GM18517 (cell line): Measurements from ENCODE around the gene NBAS.
A peak's percentile ranks its signal among the peaks of the same experiment; 100 is the strongest.

Experiments
- ATAC-seq: cut with Tn5 transposase; IDR thresholded peaks from one replicate; pipeline ENCODE4 v1.9.1; 2021; ENCODE audit warnings: mild to moderate bottlenecking, moderate library complexity; ENCODE audit not compliant: unreplicated experiment

The NBAS gene

DNA sequence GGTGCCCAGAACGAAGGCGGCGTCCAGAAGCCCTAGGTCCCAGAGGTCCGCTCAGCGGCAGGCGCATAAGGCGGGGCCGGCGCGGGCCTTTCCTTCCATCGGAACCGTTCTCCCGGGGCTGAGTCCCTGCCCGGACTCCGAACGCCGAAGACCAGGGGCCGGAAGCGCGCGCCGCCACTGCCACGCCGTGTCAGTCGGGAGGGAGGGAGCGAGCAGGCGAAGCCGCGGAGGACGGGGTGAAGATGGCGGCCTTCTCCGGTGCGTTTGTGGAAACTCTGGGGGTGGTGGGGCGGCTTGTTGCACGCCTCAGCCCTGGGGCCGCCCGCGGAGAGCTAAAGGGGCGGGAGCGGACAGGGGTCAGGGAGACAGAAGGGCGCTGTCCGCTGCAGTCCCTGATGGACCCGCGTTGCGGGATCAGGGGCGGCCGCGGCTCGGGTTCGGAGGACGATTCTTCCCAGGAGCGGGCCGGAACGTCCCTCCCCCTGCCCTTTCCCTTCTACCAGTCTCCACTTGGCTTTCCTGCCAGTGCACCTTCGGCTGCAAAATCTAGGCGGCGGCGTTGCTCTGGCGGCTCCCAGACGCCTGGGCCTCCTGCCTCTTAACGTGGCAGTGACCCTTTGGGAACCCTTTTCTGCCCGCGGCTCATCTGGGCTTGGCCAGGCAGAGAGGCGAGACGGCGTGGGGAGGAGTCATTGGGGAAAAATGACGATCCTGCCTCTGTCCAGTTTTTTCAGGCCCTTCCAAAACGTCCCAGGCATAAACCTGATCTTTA lies 30.7 kb upstream of the NBAS start, which contains the start of gene DDX1:
TSS of gene DDX1 (plus strand) at position 177 of the 772 bp plus-strand sequence. CDS start at position 243, 66 bp downstream.
- peak; percentile 88 for ATAC-seq

DNA sequence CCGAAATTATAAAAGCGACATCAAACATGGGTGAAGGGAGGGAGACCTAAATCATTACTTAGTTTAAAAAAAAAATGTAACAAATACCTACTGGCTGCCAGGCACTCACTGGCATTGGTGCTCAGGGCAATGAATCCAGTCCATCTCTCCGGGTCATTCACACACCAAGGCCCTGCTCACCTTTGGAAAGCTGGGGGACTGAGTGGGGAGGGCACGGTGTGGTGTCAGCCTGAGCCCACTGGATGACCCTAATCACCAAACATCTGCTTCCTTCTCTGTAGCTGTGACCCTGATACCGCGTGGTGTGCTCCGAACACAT lies 30.2 kb upstream of the NBAS start:
- ATAC-seq, result no peak

DNA sequence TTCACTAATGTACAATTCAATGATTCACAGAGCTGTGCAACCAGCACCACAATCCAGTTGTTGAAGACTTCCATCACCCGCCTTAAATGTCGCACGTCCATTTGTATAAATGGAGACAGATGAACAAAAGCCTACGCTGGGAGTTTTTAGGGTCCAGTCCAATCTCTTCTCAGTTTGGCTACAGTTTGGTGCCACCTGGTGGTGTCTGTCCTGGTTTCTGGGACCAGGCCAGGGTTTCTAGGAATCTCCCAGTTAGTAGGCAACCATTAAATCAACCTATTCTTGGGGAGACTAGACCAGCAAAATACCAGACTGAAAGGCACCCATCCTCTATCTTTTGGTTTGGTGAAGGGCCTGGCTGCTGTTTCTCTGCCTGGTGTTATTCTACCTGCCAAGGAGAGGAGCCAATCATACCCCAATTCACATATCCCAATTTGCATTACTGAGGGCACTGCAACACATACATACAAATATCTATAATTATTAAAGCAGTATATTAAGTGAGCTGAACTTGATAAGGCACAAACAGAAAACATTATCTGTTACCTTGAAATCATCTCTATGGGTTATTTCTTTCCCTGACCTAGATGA lies 27.3 kb upstream of the NBAS start:
- ATAC-seq, result no peak

DNA sequence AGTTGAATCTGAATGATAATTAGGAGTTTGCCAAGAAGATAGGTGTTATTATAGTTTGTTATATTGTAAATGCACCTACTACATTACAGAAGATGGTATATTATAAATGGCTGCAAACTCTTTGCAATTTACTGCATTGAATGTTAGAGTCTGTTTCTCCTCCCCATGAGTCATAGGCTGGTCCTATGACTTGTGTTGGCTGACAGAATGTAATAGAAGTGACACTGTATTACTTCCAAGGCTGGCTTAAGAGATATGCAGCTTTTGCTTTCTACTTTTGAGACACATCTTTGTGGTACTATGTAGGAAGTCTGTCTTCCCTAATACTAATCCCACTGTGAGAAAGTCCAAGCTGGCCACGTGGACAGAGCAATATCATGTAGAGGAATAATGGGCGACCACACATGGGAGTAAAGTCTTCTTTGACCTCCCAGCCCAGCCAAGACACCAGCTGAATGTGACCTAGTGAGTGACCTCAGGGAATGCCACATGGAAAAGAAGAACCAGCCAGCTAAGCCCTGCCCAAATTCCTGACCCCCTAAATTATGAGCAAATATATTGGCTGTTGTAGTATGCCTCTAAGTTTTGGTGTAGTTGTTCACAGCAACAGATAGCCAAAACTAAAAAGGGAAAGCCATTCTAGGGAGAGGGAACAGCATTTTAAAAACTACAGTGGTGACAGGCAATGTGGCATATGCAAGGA lies 23.8 kb upstream of the NBAS start:
- ATAC-seq, result no peak

DNA sequence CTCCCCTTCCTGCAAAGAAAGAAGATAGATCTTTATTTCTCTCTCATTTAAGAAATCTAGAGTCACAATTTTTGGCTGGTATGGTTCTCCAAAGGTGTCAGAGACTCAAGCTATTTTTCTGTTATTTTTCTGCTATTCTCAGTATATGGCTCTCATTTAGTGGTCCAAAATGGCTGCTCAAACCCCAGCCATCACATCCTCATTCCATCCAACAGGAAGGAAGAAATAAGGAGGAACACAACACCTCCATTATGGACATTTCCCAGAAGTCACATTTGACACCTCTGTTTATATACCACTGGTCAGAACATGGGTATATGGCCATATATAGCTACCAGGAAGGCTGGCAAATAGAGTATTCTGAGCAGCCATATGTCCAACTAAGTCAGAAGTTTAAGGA lies 23.2 kb upstream of the NBAS start:
- ATAC-seq, result no peak

DNA sequence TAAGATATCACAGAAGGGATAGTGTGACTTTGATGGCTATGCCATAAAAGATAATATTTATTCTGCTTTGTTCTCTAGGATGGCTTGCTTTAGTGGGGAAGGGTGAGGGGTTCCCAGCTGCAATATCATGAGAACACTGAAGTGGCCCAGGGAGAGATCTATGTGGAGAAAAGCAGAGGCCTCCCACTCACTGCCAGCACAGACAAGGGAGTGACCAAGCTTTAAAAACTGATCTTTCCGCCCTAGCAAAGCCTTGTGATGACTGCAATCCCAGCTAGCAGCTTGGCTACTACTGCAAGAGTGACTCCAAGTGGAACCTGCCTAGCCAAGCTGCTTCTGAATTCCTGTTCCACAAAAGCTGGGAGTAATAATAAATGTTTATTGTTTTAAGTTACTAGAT lies 22.7 kb upstream of the NBAS start:
- no peak for ATAC-seq

DNA sequence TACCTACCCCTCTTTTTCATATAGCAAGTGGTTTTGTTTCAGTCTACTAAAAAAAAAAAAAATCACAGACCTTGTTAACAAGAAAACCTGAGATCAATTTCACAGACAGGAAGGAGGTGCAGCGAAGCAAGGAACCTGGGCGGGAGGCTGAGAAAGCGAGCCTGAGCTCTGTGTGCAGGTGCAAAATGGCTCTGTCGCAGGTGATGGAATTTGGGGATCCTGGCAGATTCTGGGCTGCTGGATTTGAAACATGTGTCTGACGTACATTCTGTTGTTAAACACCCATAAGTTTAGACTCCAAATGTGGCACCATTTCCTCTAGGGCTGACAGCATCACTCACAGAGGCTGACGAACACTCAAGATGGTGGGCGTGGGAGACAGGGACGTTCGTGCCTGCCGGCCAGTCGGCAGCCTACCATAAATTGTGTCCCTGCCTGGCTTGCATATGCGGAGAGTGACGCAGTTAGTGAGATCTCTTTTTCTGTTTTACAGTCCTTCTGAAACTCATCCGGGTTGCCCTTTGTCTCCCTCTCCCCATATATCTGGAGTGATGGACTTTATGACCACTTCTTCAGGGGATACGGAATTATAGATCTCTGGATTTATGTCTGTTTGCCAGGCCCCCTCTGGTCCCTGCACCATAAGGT lies 21.7 kb upstream of the NBAS start:
- no peak for ATAC-seq

DNA sequence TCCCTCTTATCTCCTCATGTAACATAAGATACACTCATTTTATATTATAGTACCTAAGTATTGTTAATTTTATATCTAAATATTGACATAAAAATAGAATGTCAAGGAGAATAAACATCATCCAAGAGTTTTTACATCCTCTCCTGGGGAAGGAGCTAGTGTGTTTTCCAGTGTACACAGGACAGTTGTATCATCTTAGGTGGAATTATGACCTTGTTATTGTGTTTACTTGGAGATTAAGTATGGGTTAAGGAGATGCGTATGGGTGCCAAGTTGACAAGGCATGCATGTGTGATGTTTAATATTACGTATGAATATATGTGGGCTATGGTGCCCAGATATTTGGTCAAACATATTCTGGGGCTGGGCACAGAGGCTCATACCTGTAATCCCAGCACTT lies 19.3 kb upstream of the NBAS start:
- no peak for ATAC-seq

DNA sequence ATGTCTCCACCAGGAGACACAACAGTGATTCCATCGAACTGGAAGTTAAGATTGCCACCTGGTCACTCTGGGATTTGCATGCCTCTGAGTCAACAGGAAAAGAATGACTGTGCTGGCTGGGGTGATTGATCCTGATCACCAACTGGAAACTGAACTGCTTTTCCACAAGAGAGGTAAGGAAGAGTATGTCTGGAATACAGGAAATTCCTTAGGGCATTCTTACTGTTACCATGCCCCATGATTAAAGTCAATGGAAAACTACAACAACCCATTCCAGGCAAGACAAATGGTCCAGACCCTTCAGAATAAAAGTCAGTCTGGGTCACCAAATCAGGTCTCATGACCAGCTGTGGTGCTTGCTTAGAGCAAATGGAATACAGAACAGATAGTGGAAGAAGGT lies 18.5 kb upstream of the NBAS start:
- no peak for ATAC-seq

DNA sequence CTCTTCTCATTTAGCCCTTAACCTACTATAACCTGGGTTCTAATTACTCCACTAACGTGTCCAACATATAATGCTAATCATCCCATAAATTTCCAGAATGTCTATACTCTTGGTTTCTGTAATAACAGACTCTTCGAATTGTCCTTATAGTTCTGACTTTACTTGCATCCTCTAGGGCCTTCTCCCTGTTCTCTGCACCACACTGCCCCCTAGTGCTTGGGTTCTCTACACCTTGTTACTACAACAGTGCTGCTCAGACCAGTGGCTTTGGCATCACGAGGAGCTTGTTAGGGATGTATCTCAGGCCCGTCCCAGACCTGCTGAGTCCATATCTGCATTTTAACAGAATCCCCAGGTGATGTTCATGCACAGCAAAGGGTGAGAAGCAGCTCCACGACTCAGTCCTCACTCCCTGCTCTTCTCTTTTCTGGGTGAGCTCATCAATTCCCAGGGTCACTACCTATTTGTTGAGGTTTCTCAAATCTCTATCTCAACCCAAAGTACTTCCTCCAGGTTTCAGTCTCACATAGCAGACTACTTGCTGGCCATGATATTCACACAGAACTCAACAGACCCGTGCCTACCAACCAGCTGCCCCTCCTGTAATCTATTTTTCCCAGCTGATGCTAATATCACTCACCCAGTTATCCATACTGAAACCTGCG lies 16.1 kb upstream of the NBAS start:
- peak; percentile 89 for ATAC-seq

DNA sequence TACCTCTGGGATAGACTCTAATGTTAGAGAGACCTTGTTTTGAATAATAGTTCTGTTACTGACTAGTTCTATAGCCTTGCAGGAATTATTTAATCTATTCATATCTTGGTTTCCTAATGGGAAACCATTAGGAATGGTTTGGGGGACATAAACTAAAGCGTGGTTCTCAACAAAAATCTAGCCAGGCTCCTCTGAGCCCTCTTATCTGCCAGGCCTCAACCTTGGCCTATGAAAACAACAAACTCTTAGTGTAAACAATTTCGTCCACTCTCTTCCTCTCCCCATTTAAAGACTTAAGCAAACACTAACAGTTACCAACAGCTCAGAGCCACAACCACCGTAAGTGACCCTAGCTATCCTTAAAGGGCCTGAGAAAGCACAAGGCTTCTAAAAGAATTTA lies 10.6 kb upstream of the NBAS start:
- ATAC-seq, result no peak

DNA sequence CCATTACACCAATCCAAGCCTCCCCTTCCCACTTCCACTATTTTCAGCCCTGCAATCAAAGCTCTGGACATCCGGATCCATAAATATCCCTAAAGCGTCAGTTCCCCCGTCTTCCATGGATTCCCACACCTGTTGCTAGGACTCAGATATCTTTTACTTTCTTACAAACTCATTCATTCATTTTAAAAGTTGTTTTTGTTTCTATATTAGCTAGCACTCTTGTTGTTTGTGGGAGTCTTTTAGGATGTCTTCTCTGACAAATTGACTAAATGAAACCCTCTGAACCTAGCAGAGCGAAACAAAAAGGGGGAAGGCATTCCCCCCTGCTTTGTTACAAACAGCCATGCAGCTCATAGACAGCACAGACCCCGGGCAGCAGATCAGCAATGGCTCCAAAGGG lies 9.0 kb upstream of the NBAS start:
- no peak for ATAC-seq

DNA sequence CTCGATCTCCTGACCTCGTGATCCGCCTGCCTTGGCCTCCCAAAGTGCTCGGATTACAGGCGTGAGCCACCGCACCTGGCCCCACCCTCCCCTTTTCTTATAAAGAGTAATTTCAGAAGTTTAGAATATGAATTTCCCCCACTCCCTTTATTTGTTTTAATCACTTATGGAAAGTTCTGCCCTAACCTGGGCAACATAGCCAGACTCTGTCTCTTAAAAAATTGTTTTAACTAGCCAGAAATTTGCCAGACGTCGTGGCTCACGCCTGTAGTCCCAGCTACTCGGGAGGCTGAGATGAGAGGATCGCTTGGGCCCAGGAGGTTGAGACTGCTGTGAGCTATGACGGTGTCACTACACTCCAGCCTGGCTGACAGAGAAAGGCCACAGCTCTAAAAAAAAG lies 7.7 kb upstream of the NBAS start:
- no peak for ATAC-seq

DNA sequence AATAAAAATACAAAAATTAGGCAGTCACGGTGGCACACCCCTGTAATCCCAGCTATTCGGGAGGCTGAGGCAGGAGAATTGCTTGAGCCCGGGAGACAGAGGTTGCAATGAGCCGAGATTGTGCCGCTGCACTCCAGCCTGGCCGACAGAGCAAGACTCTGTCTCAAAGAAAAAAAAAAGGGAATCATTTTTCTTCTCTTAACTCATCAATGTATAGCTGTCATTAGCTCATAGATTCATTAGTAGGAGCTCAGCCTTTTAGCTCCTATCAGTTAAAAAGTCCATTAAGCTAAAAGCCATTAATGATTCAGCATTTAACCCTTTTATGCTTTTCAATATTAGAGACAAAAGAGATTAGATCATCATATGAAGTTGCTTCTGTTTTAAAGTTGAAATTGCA lies 5.8 kb upstream of the NBAS start:
- no peak for ATAC-seq

DNA sequence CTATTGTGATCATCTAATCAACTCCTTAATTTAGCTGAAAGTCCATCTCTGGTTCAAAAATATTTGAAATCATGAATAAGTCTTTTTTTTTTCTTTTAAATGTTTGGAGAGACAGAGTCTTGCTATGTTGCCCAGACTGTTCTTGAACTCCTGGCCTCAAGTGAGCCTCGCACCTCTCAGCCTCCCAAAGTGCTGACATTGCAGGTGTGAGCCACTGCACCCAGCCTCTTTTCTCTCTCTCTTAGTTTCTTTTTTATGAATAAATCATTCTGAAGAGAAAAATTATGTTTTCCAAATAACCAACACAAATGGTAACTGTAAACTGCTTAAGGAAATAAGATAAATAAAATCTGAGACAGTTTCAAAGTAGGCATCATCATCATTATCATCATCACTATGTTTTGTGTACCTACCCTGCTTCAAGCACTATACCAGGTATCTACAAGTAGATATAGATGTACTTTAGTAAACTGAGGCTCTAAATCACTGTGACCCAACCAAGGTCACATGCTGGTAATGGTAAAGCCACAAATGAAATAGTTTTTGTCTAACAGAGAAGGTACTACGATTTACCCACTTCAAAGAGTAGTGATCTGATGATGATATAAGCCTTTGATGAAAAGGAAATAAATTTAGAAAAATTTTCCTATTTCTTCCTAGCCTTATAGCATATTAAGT lies 5.0 kb upstream of the NBAS start:
- ATAC-seq, result no peak

DNA sequence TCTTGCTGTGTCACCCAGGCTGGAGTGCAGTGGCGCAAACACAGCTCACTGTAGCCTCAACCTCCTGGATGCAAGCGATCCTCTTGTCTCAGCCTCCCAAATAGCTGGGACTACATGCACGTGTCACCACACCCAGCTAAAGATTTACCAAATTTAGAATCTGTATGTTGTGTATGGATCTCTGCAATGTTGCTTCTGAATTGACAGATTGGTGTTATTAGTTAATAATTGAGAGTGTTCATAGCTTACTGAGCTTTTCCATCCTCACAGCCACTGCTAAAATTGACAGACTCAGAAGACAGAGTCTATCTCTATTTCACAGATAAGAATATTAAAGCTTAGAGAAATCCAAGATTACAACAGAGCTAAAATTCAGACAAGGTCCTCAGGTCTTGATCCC lies 4.3 kb upstream of the NBAS start:
- ATAC-seq, result no peak

DNA sequence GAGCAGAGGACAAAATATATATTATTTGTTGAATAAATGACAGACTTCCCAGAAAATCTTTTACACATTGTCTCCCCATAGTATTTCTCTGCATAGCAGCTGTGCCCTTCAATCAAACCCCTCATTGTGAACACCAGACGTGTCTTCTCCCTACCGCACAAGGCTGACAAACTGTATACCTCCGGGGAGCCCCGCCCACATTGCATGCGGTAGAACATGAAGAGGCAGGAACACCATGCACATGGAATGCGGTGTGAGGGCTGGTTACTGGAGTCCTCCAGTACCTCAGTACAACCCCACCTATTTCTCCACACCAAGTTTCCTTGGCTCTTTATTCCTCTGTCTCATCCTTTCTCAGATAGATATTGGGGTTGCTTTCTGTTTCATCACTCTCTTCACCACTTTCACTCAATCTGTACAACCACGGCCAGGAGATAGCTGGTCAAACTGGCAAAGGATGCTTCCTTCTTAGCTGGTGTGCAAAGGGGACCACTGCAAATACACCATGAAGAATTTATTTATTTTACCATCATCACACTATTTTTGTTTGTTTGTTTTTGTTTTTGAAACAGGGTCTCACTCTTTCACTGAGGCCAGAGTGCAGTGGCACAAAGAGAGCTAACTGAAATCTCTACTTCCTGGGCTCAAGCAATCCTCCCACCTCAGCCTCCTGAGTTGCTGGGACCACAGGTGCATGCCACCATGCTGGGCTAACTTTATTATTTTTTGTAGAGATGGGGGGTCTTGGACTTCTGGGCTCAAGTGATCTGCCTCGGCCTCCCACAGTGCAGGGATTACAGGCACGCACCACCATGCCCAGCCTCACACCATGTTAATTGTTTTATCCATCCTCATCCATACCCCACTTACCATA lies 2.3 kb upstream of the NBAS start:
- ATAC-seq, result no peak

DNA sequence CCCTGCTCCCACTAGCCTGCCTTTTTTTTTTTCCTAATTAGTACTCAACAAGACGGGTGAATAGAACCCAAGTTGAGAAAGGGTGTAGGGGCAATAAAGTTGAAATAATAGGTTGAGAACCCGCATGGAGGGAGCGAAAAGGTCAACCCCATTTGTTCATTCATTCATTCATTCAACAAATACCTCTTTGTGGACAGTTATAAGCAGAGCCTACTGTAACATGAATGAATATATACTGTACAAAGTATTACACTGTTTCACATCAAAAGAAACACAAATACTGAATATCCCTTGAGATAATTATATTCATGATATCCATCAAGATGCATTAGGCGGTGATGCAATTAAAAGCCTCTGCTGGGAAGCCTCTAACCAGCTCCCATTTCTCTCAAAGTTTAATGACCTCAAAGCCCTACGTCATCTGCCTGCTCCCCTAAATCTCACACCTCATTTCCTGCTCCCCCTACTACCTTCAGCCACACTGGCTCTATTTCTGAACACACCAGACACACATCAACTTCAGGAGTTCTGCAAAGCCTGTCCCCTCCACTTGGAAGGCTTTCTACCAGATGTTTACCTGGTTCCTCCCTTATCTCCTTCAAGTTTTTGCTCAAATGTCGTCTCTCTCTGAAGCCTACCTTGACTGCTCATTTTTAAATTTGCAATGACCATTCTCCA lies 1.4 kb upstream of the NBAS start:
- no peak for ATAC-seq
